Hematopoietic multipotent progenitor cell treated with erythropoietin and hydrocortisone succinate and interleukin-3 and kit ligand, for 8 days (in vitro differentiated cells): ENCODE results near the gene PAM16.

Experiments
- DNase-seq: peaks from one replicate; pipeline ENCODE4 v3.0.0-alpha.2; 2015

The PAM16 gene

GRCh38 chr16:4370570-4371356 is 19.6 kb upstream of the PAM16 start:
- DNase-seq = no peak

- no peak for DNase-seq
Observed at GRCh38 chr16:4370151-4370550, 19.0 kb upstream of the PAM16 start.

- no peak for DNase-seq
Observed at GRCh38 chr16:4369007-4369733, 18.0 kb upstream of the PAM16 start.

DNA sequence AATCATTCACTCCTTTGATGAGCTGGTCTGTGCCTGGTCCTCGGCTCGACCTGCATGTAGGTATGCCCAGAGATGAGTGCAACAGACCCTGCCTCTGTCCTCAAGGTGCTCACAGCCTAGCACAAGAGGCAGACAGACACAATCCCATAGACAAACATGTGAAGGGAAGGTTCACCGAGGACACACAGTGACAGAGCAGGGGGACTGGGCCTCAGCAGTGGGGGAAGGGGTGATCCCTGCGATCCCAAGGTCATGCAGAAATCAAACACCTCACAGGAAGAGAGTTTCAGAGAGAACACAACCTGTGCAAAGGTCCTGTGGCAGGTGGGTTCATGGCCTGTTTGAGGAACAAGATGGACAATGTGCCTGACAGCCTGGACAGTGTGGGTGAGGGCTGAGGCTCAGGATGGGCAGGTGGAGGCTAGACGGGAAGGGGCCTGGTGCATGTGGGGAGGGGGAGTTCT is 16.3 kb upstream of the PAM16 start:
- DNase-seq = no peak

DNA sequence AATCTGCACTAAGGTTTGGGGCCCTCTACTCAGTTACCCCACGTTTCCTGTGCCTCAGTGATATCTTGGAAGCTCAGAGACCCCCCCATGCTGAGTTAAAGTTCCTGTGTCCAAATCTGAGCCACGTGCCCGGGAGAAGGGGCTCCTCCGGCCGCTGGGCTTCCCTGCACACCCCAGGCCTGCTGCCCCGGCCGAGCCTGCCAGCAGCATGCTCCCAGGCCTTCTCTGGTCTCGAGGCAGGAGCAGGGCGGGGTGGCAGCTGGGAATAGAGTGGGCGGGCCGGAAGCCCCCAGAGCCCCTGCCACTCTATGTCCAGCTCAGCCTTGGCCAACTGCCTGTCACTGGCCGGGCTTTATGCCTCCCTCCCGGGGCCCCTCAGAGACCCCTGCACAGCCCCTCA is 14.9 kb upstream of the PAM16 start:
- no peak for DNase-seq

DNA sequence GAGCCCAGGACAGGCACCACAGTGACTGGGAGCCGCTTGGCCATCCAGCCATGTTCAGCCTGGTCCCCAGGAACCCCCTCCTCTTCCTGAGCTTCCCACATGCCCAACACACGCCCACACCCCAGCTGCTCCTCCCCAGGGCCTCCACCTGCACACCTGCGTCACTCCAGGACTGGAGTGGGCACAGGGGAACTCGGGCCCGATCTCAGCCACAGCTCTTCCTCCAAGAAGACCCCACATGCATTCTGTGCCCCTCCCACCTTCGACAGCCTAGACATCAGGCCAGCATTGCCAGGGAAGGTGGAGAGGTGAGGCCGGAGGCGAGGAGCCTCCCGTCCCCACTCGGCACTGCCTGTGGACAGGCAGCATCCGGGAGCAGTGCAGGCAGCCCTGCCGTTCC is 14.5 kb upstream of the PAM16 start:
- no peak for DNase-seq

DNA sequence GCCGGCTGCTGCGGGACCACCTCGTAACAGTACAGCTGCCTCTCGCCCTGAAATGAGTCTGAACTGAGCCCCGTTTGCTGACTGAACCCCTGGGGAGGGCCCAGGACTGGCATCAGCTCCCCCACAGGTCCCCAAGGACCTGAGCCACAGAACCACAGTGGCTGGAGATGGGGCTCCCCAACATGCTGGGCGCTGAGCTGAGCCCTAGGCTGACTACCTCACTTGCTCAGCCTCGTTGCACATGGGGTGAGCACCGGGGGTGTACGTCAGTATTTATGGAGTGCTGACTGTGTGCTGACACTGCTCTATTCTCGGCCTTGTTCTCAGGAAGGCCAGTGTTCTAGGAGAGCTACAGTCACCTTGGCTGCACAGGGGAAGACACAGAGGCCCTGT is 13.9 kb upstream of the PAM16 start:
- no peak for DNase-seq

- DNase-seq = no peak
Observed at GRCh38 chr16:4364196-4365013, 13.3 kb upstream of the PAM16 start.

DNA sequence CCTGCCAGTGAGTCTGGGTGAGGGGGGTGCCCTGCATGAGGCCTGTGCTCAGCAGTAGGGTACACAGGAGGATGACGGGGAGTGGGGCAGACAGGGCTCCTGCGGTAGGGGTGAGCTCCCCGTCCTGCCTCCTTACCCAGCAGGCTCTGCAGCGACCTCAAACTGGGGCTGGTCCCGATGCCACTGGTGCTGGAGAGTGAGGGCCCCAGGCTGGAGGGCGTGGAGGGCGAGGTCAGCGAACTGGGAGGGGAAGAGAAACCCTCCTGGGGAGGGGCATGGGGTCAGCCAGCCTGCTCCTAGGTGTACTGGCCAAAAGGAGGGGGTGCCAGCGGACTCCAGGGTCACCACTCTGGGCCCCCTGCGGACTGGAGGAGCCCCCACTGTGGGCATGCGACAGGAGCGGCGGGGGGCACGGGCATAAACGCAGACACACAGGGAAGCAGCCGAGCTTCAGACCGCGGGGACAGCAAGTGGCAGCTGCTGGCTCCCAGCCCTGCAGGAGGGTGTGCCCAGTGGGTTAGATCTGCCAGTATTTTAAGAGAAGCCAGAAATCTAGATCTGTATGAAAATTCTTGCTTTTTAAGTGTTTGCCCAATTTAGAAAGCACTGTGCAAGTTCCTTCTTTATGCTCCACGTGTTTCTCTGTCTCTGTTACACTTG is 11.5 kb upstream of the PAM16 start:
- peak; percentile 4 for DNase-seq

- DNase-seq = no peak
Observed at GRCh38 chr16:4361944-4362311, 10.8 kb upstream of the PAM16 start.

GRCh38 chr16:4361033-4361943 is 10.2 kb upstream of the PAM16 start:
- DNase-seq = no peak

DNA sequence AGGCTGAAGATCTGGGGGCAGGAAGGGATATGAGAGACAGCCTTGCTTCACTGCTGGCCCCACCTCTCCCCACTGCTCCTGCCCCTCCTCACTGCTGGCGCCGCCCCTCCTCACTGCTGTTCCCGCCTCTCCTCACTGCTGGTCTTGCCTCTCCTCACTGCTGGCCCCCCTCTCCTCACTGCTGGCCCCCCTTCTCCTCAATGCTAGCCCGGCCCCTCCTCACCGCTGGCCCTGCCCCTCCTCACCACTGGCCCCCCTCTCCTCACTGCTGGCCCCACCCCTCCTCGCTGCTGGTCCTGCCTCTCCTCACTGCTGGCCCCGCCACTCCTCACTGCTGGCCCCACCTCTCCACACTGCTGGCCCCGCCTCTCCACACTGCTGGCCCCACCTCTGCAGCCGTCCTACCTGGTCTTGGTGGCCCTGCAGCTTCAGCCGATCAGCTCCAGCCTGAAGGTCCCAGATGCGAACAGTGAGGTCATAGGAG is 9.5 kb upstream of the PAM16 start:
- peak; percentile 10 for DNase-seq

- no peak for DNase-seq
Observed at GRCh38 chr16:4359914-4360313, 8.8 kb upstream of the PAM16 start.

GRCh38 chr16:4358831-4359561 is 7.9 kb upstream of the PAM16 start:
- DNase-seq = peak; percentile 46

- no peak for DNase-seq
Observed at GRCh38 chr16:4358236-4358635, 7.1 kb upstream of the PAM16 start.

DNA sequence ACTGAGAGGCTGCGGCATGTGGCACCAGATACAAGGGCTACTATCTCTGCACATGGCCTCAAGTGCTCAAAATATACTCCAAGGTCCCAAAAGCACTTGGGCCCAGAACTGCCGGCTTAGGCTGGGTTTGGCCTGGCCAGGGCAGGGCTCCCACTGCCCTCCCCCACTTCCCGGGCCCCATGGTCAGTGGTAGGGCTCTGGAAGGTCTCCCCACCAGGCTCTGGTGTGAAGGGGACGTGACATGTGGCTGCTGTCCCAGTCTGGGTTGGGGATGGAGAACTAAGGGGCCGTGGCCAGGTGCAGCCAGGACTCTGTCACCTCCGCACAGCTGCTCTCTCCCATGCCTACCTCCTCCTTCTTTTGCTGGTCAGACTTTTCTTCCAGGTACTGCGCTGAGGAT is 5.7 kb upstream of the PAM16 start:
- DNase-seq = no peak

DNA sequence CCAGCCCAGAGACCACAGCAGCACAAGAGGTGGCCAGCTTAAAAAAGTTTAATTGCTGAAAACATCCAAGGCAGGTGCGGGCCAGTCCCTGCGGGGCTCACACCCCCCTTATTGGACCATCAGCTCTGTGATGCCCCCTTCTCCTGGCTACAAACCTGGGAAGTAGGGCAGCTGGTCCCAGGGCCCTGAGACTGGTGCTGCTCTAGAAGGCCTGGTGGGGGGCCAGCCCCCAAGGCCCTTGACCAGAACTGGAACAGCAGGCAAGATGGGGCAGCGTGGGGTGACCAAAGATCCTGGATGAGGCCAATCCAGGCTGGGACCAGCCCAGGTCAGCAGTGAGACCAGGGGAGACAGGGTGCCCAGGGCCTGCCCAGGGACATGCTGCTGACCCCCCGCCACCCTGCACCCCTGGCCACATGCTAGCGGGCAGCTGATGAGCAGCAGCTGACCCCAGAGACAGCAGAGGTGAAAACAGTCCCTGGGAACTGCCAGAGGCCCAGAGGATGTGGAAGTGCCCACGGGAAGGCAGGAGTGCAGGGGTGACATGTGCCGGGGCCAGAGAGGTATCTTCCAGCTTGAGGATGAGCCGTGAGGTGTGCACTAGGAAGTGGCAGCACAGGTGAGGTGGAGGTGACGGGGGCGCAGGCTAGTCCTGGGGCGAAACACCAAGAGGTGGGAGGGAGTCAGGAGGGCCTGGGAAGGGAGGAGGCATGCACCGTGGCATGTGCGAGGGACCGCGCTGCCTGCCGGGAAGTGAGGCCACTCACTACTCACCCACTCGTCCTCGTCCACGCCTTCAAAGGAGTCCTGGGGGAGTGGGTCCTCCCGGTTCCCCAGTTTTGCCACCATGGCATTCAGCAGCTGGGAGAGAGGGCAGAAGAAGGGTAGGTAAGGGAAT is 3.6 kb upstream of the PAM16 start:
- no peak for DNase-seq

GRCh38 chr16:4353675-4354074 is 2.6 kb upstream of the PAM16 start:
- no peak for DNase-seq

GRCh38 chr16:4352843-4353242 is 1.7 kb upstream of the PAM16 start:
- no peak for DNase-seq

- DNase-seq = no peak
Observed at GRCh38 chr16:4351880-4352279, 759 bp upstream of the PAM16 start.
